Body of pancreas (tissue), 4 donors: ENCODE data around the gene ALG6.
"Not testable (repeated sequence)": the region's sequence is repeated elsewhere in the genome, so short reads cannot be mapped to it uniquely, and the experiment has no call there.

Experiments used
- POLR2A ChIP-seq, 3 donors: fragments of 450-650 bp; IDR thresholded peaks; one replicate each; pipeline ENCODE4 v1.6.1; 2016; ENCODE audit warnings: antibody characterized with exemption in 3 of 3, mild to moderate bottlenecking in 2 of 3
- TF ChIP-seq, protein P1 (sequence below), 7 experiments: fragments of 450-650 bp in 4 of 7; fragments of 200-600 bp in 3 of 7; sonication (generic) in 3 of 7; IDR thresholded peaks; one replicate each; pipeline ENCODE4 v1.5.1; 2016 to 2019; ENCODE audit warnings: antibody characterized with exemption in 7 of 7

DNA sequence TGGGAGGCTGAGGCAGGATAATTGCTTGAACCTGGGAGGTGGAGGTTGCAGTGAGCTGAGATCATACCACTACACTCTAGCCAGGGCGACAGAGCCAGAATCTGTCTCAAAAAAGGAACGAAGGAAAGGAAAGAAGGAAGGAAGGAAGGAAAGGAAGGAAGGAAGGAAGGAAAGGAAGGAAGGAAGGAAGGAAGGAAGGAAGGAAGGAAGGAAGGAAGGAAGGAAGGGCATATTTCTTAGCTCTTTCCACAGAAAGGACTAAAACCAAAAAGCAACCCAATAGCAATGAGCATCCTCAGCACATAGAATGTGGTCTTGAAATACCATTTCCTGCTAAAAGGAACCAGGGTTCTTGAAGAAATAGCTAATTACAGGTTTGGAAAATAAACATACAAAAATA lies 11.2 kb upstream of the ALG6 start:
- not testable (repeated sequence) for TF ChIP-seq POLR2A (IDR thresholded peaks at IDR 0.05)
- TF ChIP-seq, protein P1, sequence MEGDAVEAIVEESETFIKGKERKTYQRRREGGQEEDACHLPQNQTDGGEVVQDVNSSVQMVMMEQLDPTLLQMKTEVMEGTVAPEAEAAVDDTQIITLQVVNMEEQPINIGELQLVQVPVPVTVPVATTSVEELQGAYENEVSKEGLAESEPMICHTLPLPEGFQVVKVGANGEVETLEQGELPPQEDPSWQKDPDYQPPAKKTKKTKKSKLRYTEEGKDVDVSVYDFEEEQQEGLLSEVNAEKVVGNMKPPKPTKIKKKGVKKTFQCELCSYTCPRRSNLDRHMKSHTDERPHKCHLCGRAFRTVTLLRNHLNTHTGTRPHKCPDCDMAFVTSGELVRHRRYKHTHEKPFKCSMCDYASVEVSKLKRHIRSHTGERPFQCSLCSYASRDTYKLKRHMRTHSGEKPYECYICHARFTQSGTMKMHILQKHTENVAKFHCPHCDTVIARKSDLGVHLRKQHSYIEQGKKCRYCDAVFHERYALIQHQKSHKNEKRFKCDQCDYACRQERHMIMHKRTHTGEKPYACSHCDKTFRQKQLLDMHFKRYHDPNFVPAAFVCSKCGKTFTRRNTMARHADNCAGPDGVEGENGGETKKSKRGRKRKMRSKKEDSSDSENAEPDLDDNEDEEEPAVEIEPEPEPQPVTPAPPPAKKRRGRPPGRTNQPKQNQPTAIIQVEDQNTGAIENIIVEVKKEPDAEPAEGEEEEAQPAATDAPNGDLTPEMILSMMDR (IDR thresholded peaks at IDR 0.05) = not testable (repeated sequence)
